ENCODE measurements around the gene MYO1D. TPM values are rescaled to one million over a fixed set of nuclear protein-coding genes. Genes with fewer than 3 reads are reported as not detected.

Gene MYO1D
- total RNA-seq, 1 donor from 2014 or later: 11.9 TPM

DNA sequence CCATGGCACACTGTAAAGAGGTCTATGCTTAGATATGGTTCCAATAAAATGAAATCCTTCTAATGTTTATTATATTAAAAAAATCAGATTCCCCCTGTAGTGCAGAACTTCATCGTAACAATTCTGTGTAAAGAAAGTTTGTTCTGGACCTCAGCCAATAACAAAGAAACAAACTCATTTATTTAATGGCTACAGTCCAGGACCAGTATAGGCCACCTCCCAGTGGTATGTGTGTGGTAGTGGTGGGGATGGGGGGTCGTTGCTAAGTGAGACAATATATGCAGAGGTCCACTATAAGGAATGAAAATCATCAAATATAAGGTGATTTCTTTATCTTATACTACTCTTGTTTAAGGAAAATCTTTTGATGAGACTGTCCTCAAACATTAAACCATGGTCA, 253.7 kb downstream of the MYO1D start:
- no peak for DNase-seq (ENCODE audit: low read depth, low spot score)
- H3K4me1 Mint-ChIP-seq: peaks cover 16% of the 10 kb centered on the region
- no peak overlapping the region for H3K4me3 Mint-ChIP-seq

DNA sequence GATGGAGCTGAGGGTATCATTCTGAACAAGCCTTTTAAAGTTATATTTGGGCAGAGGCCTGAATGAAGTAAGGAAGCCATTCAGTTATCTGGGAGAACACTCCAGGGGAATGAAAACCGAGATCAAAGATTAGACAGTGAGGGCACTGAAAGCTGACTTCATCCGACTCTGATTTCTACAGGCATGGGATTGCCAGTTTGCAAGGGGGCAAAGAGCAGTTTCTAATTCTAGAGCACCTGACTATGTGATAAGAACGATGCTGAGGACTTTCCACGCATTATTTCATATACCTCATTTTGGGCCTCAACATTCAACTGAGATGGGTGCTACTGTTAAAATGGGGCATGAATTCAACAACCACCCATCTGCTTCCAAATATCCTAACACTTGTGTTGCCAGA, 254.4 kb downstream of the MYO1D start:
- H3K36me3 Mint-ChIP-seq (ENCODE audit: low read depth): no peaks in the 10 kb centered on the region
- H3K27ac Mint-ChIP-seq (ENCODE audit: unreplicated experiment): no peak overlapping the region
- DNase-seq (ENCODE audit: low read depth, low spot score): no peak
- TF ChIP-seq, protein P1, sequence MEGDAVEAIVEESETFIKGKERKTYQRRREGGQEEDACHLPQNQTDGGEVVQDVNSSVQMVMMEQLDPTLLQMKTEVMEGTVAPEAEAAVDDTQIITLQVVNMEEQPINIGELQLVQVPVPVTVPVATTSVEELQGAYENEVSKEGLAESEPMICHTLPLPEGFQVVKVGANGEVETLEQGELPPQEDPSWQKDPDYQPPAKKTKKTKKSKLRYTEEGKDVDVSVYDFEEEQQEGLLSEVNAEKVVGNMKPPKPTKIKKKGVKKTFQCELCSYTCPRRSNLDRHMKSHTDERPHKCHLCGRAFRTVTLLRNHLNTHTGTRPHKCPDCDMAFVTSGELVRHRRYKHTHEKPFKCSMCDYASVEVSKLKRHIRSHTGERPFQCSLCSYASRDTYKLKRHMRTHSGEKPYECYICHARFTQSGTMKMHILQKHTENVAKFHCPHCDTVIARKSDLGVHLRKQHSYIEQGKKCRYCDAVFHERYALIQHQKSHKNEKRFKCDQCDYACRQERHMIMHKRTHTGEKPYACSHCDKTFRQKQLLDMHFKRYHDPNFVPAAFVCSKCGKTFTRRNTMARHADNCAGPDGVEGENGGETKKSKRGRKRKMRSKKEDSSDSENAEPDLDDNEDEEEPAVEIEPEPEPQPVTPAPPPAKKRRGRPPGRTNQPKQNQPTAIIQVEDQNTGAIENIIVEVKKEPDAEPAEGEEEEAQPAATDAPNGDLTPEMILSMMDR (conservative IDR thresholded peaks at IDR 0.05): no peak
- no peaks in the 10 kb centered on the region for H3K27me3 Mint-ChIP-seq (ENCODE audit: low read depth)
- H3K4me1 Mint-ChIP-seq: peaks cover 14% of the 10 kb centered on the region
- H3K4me3 Mint-ChIP-seq: no peak overlapping the region
- H3K9me3 Mint-ChIP-seq: no peaks in the 10 kb centered on the region

More for the DNA sequence above, 253.7 kb downstream of the MYO1D start:
- H3K9me3 Mint-ChIP-seq: no peaks in the 10 kb centered on the region
- H3K27me3 Mint-ChIP-seq (ENCODE audit: low read depth): no peaks in the 10 kb centered on the region
- TF ChIP-seq, protein P1 (conservative IDR thresholded peaks at IDR 0.05): no peak
- no peak overlapping the region for H3K27ac Mint-ChIP-seq (ENCODE audit: unreplicated experiment)
- no peaks in the 10 kb centered on the region for H3K36me3 Mint-ChIP-seq (ENCODE audit: low read depth)

DNA sequence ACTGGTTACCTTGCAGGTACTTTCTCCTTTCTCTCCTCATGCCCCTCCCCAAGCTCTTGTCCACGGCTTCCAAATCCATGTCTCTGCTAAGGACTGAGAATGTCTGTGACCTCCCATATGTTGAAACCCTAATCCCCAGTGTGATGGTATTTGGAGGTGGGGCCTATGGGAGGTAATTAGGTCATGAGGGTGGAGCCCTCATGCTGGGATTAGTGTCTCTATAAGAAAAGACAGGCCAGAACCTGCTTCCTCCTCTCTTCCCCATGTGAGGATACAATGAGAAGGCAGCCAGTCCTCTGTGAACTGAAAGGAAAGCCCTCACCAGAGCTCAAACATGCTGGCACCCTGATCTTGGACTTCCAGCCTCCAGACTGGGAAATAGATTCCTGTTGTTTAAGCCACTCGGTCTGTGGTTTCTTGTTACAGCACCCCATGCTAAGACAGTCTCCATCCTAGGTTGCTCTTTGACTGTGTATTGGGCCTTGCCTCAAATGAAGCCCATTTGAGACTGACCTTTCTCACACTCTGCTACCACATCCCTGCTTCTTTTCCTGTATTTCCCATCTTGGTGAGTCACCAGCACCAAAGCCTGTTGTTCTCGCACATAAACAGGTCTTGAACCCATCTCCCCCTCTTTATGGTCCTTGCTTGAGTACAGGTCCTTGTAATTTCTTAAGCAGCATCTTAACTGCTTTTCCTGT, 255.2 kb downstream of the MYO1D start:
- no peak overlapping the region for H3K27ac Mint-ChIP-seq (ENCODE audit: unreplicated experiment)
- no peaks in the 10 kb centered on the region for H3K27me3 Mint-ChIP-seq (ENCODE audit: low read depth)
- no peak overlapping the region for H3K4me3 Mint-ChIP-seq
- no peak for DNase-seq (ENCODE audit: low read depth, low spot score)
- no peaks in the 10 kb centered on the region for H3K36me3 Mint-ChIP-seq (ENCODE audit: low read depth)
- H3K9me3 Mint-ChIP-seq: no peaks in the 10 kb centered on the region
- TF ChIP-seq, protein P1 (conservative IDR thresholded peaks at IDR 0.05): no peak
- H3K4me1 Mint-ChIP-seq: peaks cover 9% of the 10 kb centered on the region

DNA sequence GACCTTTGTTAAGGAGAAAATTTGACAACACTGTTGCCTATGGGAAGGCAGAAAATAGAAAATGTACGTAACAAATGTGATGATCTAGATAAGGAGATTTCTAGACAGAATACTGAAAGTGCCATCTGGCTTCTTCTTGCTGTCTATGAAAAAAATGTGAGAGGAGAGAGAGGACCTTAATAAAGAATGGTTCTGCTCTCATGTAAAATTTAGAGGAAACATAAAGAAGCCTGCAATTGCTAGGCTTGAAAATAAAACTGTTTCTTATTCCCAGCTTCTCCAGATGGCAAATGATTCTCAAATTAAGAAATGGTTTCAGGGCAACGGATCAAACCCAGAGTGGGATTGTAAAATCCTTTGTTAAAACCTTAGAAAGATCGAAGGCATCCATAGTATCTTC, 261.6 kb downstream of the MYO1D start:
- H3K4me1 Mint-ChIP-seq: no peaks in the 10 kb centered on the region
- no peaks in the 10 kb centered on the region for H3K36me3 Mint-ChIP-seq (ENCODE audit: low read depth)
- no peaks in the 10 kb centered on the region for H3K9me3 Mint-ChIP-seq
- H3K27me3 Mint-ChIP-seq (ENCODE audit: low read depth): no peaks in the 10 kb centered on the region
- no peak for DNase-seq (ENCODE audit: low read depth, low spot score)
- H3K27ac Mint-ChIP-seq (ENCODE audit: unreplicated experiment): no peak overlapping the region
- TF ChIP-seq, protein P1 (conservative IDR thresholded peaks at IDR 0.05): no peak
- H3K4me3 Mint-ChIP-seq: no peak overlapping the region

DNA sequence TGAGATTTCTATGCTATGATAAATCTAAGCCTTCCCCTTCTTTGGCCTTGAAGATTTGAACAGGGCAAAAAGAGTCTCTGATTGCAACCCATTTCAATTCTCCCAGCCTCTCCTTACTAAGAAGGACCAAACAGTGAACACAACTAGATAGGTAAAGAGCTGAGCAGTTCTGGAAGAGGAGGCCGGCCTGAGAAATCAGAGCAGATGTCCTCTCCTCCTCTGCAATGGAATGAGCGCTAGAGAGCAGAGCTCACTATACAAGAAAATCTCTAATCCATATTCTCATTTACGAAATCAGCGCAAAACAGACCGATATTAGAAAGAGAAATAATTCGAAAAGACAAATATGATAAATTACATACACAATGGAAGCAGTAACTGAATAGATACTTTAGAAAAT, 266.0 kb downstream of the MYO1D start:
- Mint-ChIP-seq H3K27me3 (ENCODE audit: low read depth) (no peaks in the 10 kb centered on the region), H3K4me1 (no peaks in the 10 kb centered on the region), H3K4me3 (no peak overlapping the region), H3K9me3 (no peaks in the 10 kb centered on the region), H3K27ac (ENCODE audit: unreplicated experiment) (no peak overlapping the region), H3K36me3 (ENCODE audit: low read depth) (no peaks in the 10 kb centered on the region)
- TF ChIP-seq, protein P1 (conservative IDR thresholded peaks at IDR 0.05): no peak
- DNase-seq (ENCODE audit: low read depth, low spot score): no peak
